Measurements from ENCODE around the gene GPR15LG.

DNA sequence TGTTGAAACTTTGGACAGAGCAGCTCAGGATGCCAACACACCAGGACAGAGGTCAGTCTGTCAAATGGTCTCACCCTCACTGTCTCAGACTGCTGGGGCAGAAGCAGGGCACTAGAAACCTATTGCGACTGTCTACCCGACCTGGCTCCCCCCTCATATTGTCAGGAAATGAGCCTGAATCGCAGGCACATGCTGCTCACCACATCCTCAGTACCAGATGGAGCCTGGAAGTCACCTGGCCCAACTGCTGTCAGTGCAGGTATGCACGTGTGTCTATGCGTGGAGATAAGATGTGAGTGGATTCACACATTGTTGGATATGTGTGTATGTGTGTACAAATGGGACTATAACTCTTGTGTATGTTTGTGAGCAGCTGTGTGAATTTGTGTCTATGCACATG is 17.5 kb downstream of the GPR15LG start:
- TF ChIP-seq CTCF (conservative IDR thresholded peaks at IDR 0.05) = no peak
- no peak for TF ChIP-seq ZFX (IDR thresholded peaks at IDR 0.05)
